Endodermal cell (in vitro differentiated cells): ENCODE measurements around the gene FFAR3. TPM values are rescaled to one million over a fixed set of nuclear protein-coding genes. Genes with fewer than 3 reads are reported as not detected.

Experiments
- DNase-seq: peaks from one replicate; pipeline ENCODE4 v3.0.0-alpha.2; 2017
- H3K27ac ChIP-seq: 2 replicates; pipeline ENCODE4 v1.5.1; 2013; ENCODE audit warnings: mild to moderate bottlenecking, low read depth, low read length, moderate library complexity
- H3K27me3 ChIP-seq: 2 replicates; pipeline ENCODE4 v1.6.1; 2013; ENCODE audit warnings: mild to moderate bottlenecking, low read length, moderate library complexity; ENCODE audit not compliant: insufficient read depth, control insufficient read depth, poor library complexity, severe bottlenecking
- H3K36me3 ChIP-seq: 2 replicates; pipeline ENCODE4 v1.7.0; 2013; ENCODE audit warnings: mild to moderate bottlenecking, low read length, moderate library complexity; ENCODE audit not compliant: control insufficient read depth, insufficient read depth
- H3K4me1 ChIP-seq: one replicate; pipeline ENCODE4 v1.7.0; 2013; ENCODE audit warnings: low read length; ENCODE audit not compliant: control insufficient read depth, insufficient read depth
- H3K4me3 ChIP-seq: 2 replicates; pipeline ENCODE4 v1.5.1; 2013; ENCODE audit warnings: mild to moderate bottlenecking, low read length, moderate library complexity
- H3K9ac ChIP-seq: 2 replicates; pipeline ENCODE4 v1.6.1; 2013; ENCODE audit warnings: mild to moderate bottlenecking, low read length, moderate library complexity; ENCODE audit not compliant: poor library complexity, severe bottlenecking; ENCODE audit errors: extremely low read depth
- H3K9me3 ChIP-seq: 2 replicates; pipeline ENCODE4 v1.6.1; 2013; ENCODE audit warnings: mild to moderate bottlenecking, low read length, moderate library complexity; ENCODE audit not compliant: control insufficient read depth
- H3K27ac Mint-ChIP-seq: 2 replicates; pipeline ENCODE4 v1.8.0; 2020; ENCODE audit warnings: mixed read lengths
- H3K27me3 Mint-ChIP-seq: 2 replicates; pipeline ENCODE4 v1.8.0; 2021; ENCODE audit warnings: mild to moderate bottlenecking, mixed read lengths; ENCODE audit not compliant: insufficient read depth
- H3K36me3 Mint-ChIP-seq: 2 replicates; pipeline ENCODE4 v1.8.0; 2020; ENCODE audit warnings: low read depth, mixed read lengths
- H3K4me1 Mint-ChIP-seq: 2 replicates; pipeline ENCODE4 v1.8.0; 2020; ENCODE audit warnings: mixed read lengths
- H3K4me3 Mint-ChIP-seq: 2 replicates; pipeline ENCODE4 v1.8.0; 2020; ENCODE audit warnings: mild to moderate bottlenecking, moderate library complexity, mixed read lengths
- H3K9me3 Mint-ChIP-seq: 2 replicates; pipeline ENCODE4 v1.8.0; 2020; ENCODE audit warnings: mild to moderate bottlenecking, mixed read lengths
- CTCF ChIP-seq: fragments of 200-600 bp; sonication (generic); conservative IDR thresholded peaks from 2 replicates; pipeline ENCODE4 v1.5.0; 2021; ENCODE audit warnings: antibody characterized with exemption, mild to moderate bottlenecking
- WGBS, 2 experiments: methylation state at CpG; one replicate each; pipeline versions ENCODE4 v1.1.5 to v1.1.7; 2013; ENCODE audit warnings: missing lambda C conversion rate in 2 of 2, mixed read lengths in 1 of 2; ENCODE audit not compliant: insufficient coverage in 1 of 2, insufficient read length in 1 of 2; 5-methylcytosine and 5-hydroxymethylcytosine counted together
- total RNA-seq, 2 donors: library from RNA; stranded (reverse); fragmentation: NEBNext Ultra II Directional in 1 of 2; extraction: Animal tissue kit (Norgen Biotek cat#: 25700) in 1 of 2; gene quantifications; 2 replicates in 1 of 2; 3 replicates in 1 of 2; pipeline ENCODE4 v1.2.1, GENCODE V29; 2021

FFAR3 gene
- total RNA-seq, 2 donors from 2014 or later = not detected

- no peak for TF ChIP-seq CTCF
- Mint-ChIP-seq H3K36me3 (no peaks in the 10 kb centered on the region), H3K27ac (no peak overlapping the region), H3K4me3 (no peak overlapping the region), H3K4me1 (no peaks in the 10 kb centered on the region), H3K9me3 (no peaks in the 10 kb centered on the region), H3K27me3 (peaks cover 7% of the 10 kb centered on the region)
- H3K27me3 ChIP-seq = no peaks in the 10 kb centered on the region
- H3K9me3 ChIP-seq = no peaks in the 10 kb centered on the region
- no peaks in the 10 kb centered on the region for H3K4me1 ChIP-seq
- H3K4me3 ChIP-seq = no peak overlapping the region
- no peak overlapping the region for H3K27ac ChIP-seq
- WGBS, 2 experiments = 91 to 100% methylated on average over 5 to 19 of the region's 19 CpGs
- H3K9ac ChIP-seq = no peak overlapping the region
- no peaks in the 10 kb centered on the region for H3K36me3 ChIP-seq
- DNase-seq = no peak
Observed at GRCh38 chr19:35363711-35364425, 5.6 kb downstream of the FFAR3 start.

GRCh38 chr19:35365303-35365702 lies 7.0 kb downstream of the FFAR3 start:
- peaks cover 8% of the 10 kb centered on the region for H3K27me3 Mint-ChIP-seq
- Histone ChIP-seq H3K9ac (no peak overlapping the region), H3K9me3 (no peaks in the 10 kb centered on the region), H3K4me1 (no peaks in the 10 kb centered on the region), H3K36me3 (no peaks in the 10 kb centered on the region), H3K27me3 (no peaks in the 10 kb centered on the region), H3K4me3 (no peak overlapping the region), H3K27ac (no peak overlapping the region)
- H3K4me1 Mint-ChIP-seq = no peaks in the 10 kb centered on the region
- H3K4me3 Mint-ChIP-seq = no peak overlapping the region
- H3K36me3 Mint-ChIP-seq = no peaks in the 10 kb centered on the region
- no peak overlapping the region for H3K27ac Mint-ChIP-seq
- no peak for DNase-seq
- WGBS, 2 experiments = 98% methylated on average over 4 of the region's 4 CpGs; no CpG with 5 or more reads in 1 of the 2 experiments
- TF ChIP-seq CTCF = no peak
- H3K9me3 Mint-ChIP-seq = no peaks in the 10 kb centered on the region

GRCh38 chr19:35368378-35368777 lies 10.1 kb downstream of the FFAR3 start:
- Mint-ChIP-seq H3K4me3 (no peak overlapping the region), H3K27me3 (peaks cover 11% of the 10 kb centered on the region), H3K36me3 (no peaks in the 10 kb centered on the region), H3K27ac (no peak overlapping the region), H3K9me3 (no peaks in the 10 kb centered on the region), H3K4me1 (no peaks in the 10 kb centered on the region)
- no peak overlapping the region for H3K27ac ChIP-seq
- no peak overlapping the region for H3K9ac ChIP-seq
- H3K27me3 ChIP-seq = no peaks in the 10 kb centered on the region
- WGBS, 2 experiments = 67% methylated on average over 1 of the region's 1 CpG; no CpG with 5 or more reads in 1 of the 2 experiments
- no peaks in the 10 kb centered on the region for H3K9me3 ChIP-seq
- DNase-seq = no peak
- H3K4me3 ChIP-seq = no peak overlapping the region
- no peaks in the 10 kb centered on the region for H3K36me3 ChIP-seq
- no peaks in the 10 kb centered on the region for H3K4me1 ChIP-seq
- TF ChIP-seq CTCF = no peak
